ENCODE data around the gene TTC21A.

Gene TTC21A

GRCh38 chr3:39112535-39112934 is 5.1 kb downstream of the TTC21A start:
- FAIRE-seq (no peak), DNase-seq (ENCODE audit: insufficient read length, low spot score) (no peak)

GRCh38 chr3:39113291-39113690 is 5.8 kb downstream of the TTC21A start:
- FAIRE-seq (no peak), DNase-seq (ENCODE audit: insufficient read length, low spot score) (no peak)

- no peak for DNase-seq (ENCODE audit: insufficient read length, low spot score)
- FAIRE-seq = no peak
Measured at GRCh38 chr3:39114456-39114855, 7.0 kb downstream of the TTC21A start.

GRCh38 chr3:39115870-39116269 is 8.4 kb downstream of the TTC21A start:
- DNase-seq (ENCODE audit: insufficient read length, low spot score) = no peak
- FAIRE-seq = no peak

- DNase-seq (ENCODE audit: insufficient read length, low spot score) (no peak), FAIRE-seq (peak; percentile 69)
Measured at GRCh38 chr3:39118079-39118478, 10.6 kb downstream of the TTC21A start.

GRCh38 chr3:39118931-39119660 is 11.6 kb downstream of the TTC21A start:
- no peak for FAIRE-seq

GRCh38 chr3:39121621-39122020 is 14.1 kb downstream of the TTC21A start:
- no peak for DNase-seq (ENCODE audit: insufficient read length, low spot score)
- no peak for FAIRE-seq

More at GRCh38 chr3:39118931-39119660, 11.6 kb downstream of the TTC21A start:
- no peak for DNase-seq (ENCODE audit: insufficient read length, low spot score)

- DNase-seq (ENCODE audit: insufficient read length, low spot score) = no peak
- peak; percentile 91 for FAIRE-seq
Measured at GRCh38 chr3:39122813-39123212, 15.3 kb downstream of the TTC21A start.

- FAIRE-seq (no peak), DNase-seq (ENCODE audit: insufficient read length, low spot score) (no peak)
Measured at GRCh38 chr3:39124876-39125840, 17.7 kb downstream of the TTC21A start.

GRCh38 chr3:39125841-39126500 is 18.5 kb downstream of the TTC21A start:
- FAIRE-seq (no peak), DNase-seq (ENCODE audit: insufficient read length, low spot score) (no peak)

- FAIRE-seq (peak; percentile 18), DNase-seq (ENCODE audit: insufficient read length, low spot score) (no peak)
Measured at GRCh38 chr3:39126532-39127071, 19.1 kb downstream of the TTC21A start.

- no peak for DNase-seq (ENCODE audit: insufficient read length, low spot score)
- FAIRE-seq = peak; percentile 60
Measured at GRCh38 chr3:39127269-39127907, 19.9 kb downstream of the TTC21A start.

- peak; percentile 51 for FAIRE-seq
Measured at GRCh38 chr3:39127908-39128304, 20.4 kb downstream of the TTC21A start.

GRCh38 chr3:39128951-39129350 is 21.5 kb downstream of the TTC21A start:
- FAIRE-seq = no peak

More at GRCh38 chr3:39127908-39128304, 20.4 kb downstream of the TTC21A start:
- DNase-seq (ENCODE audit: insufficient read length, low spot score) = no peak

GRCh38 chr3:39130026-39130425 is 22.5 kb downstream of the TTC21A start:
- FAIRE-seq (no peak), DNase-seq (ENCODE audit: insufficient read length, low spot score) (no peak)

More at GRCh38 chr3:39128951-39129350, 21.5 kb downstream of the TTC21A start:
- no peak for DNase-seq (ENCODE audit: insufficient read length, low spot score)

- peak; percentile 53 for FAIRE-seq
- no peak for DNase-seq (ENCODE audit: insufficient read length, low spot score)
Measured at GRCh38 chr3:39130693-39131265, 23.3 kb downstream of the TTC21A start.

GRCh38 chr3:39132096-39133092 is 24.9 kb downstream of the TTC21A start:
- no peak for FAIRE-seq
- no peak for DNase-seq (ENCODE audit: insufficient read length, low spot score)

GRCh38 chr3:39133093-39133490 is 25.6 kb downstream of the TTC21A start:
- no peak for FAIRE-seq
- no peak for DNase-seq (ENCODE audit: insufficient read length, low spot score)

- no peak for DNase-seq (ENCODE audit: insufficient read length, low spot score)
- no peak for FAIRE-seq
Measured at GRCh38 chr3:39133822-39134221, 26.3 kb downstream of the TTC21A start.

Measured in GM19239 (cell line).